K562 (cell line): Measurements from ENCODE around the gene ADSS1. TPM values are rescaled to one million over a fixed set of nuclear protein-coding genes. Genes with fewer than 3 reads are reported as not detected.

ENCODE experiments used
- ATAC-seq: fragments of 200-7000 bp; cut with Tn5 transposase; 3 replicates; pipeline ENCODE4 v1.9.1; 2020; ENCODE audit warnings: moderate library complexity
- BruUV-seq: library from RNA; stranded (reverse); fragments of 400-500 nt; replicated peaks from 2 replicates; lab custom pipeline; 2021; lab: Mats Ljungman, UMichigan
- CTCF ChIA-PET: fragments of 300-600 bp; formaldehyde crosslinking; extraction: SDS; loops from one replicate; lab custom pipeline; 2021; ENCODE audit warnings: low intra/inter-chr PET ratio; lab: Yijun Ruan, JAX
- POLR2A ChIA-PET: fragments of 300-600, 350-650 bp; sonication (Branson Sonifier 250); formaldehyde crosslinking; extraction: SDS; loops from one replicate; lab custom pipeline; 2021; ENCODE audit warnings: antibody characterized with exemption, inconsistent platforms; lab: Yijun Ruan, JAX
- DNase-seq, 4 experiments: peaks; one replicate each; pipeline versions ENCODE4 v3.0.0 to v3.0.0-alpha.2; 2011 to 2018; ENCODE audit warnings: low spot score in 3 of 4, mixed read lengths in 3 of 4; ENCODE audit errors: extremely low read depth in 1 of 4
- FAIRE-seq: peaks from 2 replicates; lab custom pipeline; 2011; peaks lifted over from hg19 to GRCh38; lab: Jason Lieb, UNC
- H2AFZ ChIP-seq: 2 replicates; pipeline ENCODE4 v1.6.0; 2011; ENCODE audit warnings: low read depth, low read length, control low read depth, inconsistent platforms
- H3K27ac ChIP-seq: fragments of 200-600 bp; 3 replicates; pipeline ENCODE4 v1.8.0; 2011; ENCODE audit warnings: low read depth, mild to moderate bottlenecking, control low read depth, inconsistent platforms, low read length, moderate library complexity, mixed read lengths; ENCODE audit errors: extremely low read depth
- H3K27me3 ChIP-seq, 2 experiments: fragments of 300-600 bp in 1 of 2; 2 replicates in 1 of 2; 3 replicates in 1 of 2; pipeline versions ENCODE4 v1.6.0 to v1.8.0; 2011; ENCODE audit warnings: inconsistent platforms in 2 of 2, low read length in 2 of 2, mild to moderate bottlenecking in 1 of 2, mixed read lengths in 1 of 2, moderate library complexity in 1 of 2; ENCODE audit not compliant: control insufficient read depth in 2 of 2, insufficient read depth in 2 of 2
- H3K36me3 ChIP-seq: fragments of 300-600 bp; 3 replicates; pipeline ENCODE4 v1.8.0; 2011; ENCODE audit warnings: mild to moderate bottlenecking, low read length, inconsistent platforms; ENCODE audit not compliant: control insufficient read depth, insufficient read depth
- H3K4me1 ChIP-seq, 2 experiments: fragments of 200-600 bp in 1 of 2; replicated peaks in 1 of 2; 2 replicates in 1 of 2; 3 replicates in 1 of 2; pipeline versions ENCODE4 v1.5.1 to v1.8.0; 2011; ENCODE audit warnings: inconsistent platforms in 2 of 2, low read length in 2 of 2, mild to moderate bottlenecking in 1 of 2, mixed read lengths in 1 of 2, moderate library complexity in 1 of 2; ENCODE audit not compliant: control insufficient read depth in 2 of 2, insufficient read depth in 2 of 2
- H3K4me2 ChIP-seq: 2 replicates; pipeline ENCODE4 v1.6.1; 2011; ENCODE audit warnings: low read length, control low read depth, inconsistent platforms, mixed read lengths; ENCODE audit not compliant: insufficient read depth
- H3K4me3 ChIP-seq: fragments of 200-600 bp; sonication (generic), shearing (Covaris generic); 2 replicates; pipeline ENCODE4 v1.5.1; 2016; ENCODE audit warnings: control low read depth, inconsistent platforms
- H3K79me2 ChIP-seq: fragments of 200-600 bp; 3 replicates; pipeline ENCODE4 v1.8.0; 2011; ENCODE audit warnings: low read length, inconsistent platforms; ENCODE audit not compliant: control insufficient read depth, insufficient read depth
- H3K9ac ChIP-seq, 2 experiments: 2 replicates each; pipeline versions ENCODE4 v1.6.0 to v1.6.1; 2011; ENCODE audit warnings: low read depth in 2 of 2, low read length in 2 of 2, control low read depth in 1 of 2, inconsistent platforms in 1 of 2, mild to moderate bottlenecking in 1 of 2, mixed read lengths in 1 of 2; ENCODE audit not compliant: insufficient read depth in 1 of 2
- H3K9me1 ChIP-seq: one replicate; pipeline ENCODE4 v1.6.0; 2011; ENCODE audit warnings: inconsistent platforms, mild to moderate bottlenecking, low read length, moderate library complexity; ENCODE audit not compliant: control insufficient read depth, insufficient read depth
- H3K9me3 ChIP-seq: replicated peaks from 2 replicates; pipeline ENCODE4 v1.5.1; 2011; ENCODE audit warnings: low read depth, low read length, inconsistent platforms; ENCODE audit not compliant: control insufficient read depth, insufficient read depth
- H4K20me1 ChIP-seq: replicated peaks from 2 replicates; pipeline ENCODE4 v1.6.1; 2011; ENCODE audit warnings: low read length, inconsistent platforms, mixed read lengths; ENCODE audit not compliant: control insufficient read depth, insufficient read depth
- CHD2 ChIP-seq: IDR thresholded peaks from 2 replicates; pipeline ENCODE4 v1.6.1; 2011; ENCODE audit warnings: low read depth, low read length
- DMBX1 ChIP-seq: fragments of 250-450 bp; sonication (Bioruptor Pico); IDR thresholded peaks from 2 replicates; pipeline ENCODE4 v1.8.0; 2022; ENCODE audit warnings: inconsistent platforms, mild to moderate bottlenecking, moderate library complexity, borderline replicate concordance
- EP300 ChIP-seq: IDR thresholded peaks from 2 replicates; pipeline ENCODE4 v1.6.1; 2012; ENCODE audit warnings: low read length, improper control_type of control experiment
- KAT8 ChIP-seq: fragments of 450-650 bp; IDR thresholded peaks from 2 replicates; pipeline ENCODE4 v1.6.1; 2016; ENCODE audit warnings: low read depth, mild to moderate bottlenecking
- POLR2A ChIP-seq: fragments of 450-650 bp; conservative IDR thresholded peaks from 2 replicates; pipeline ENCODE4 v1.6.1; 2016
- POLR2B ChIP-seq: fragments of 450-650 bp; IDR thresholded peaks from 2 replicates; pipeline ENCODE4 v1.6.1; 2018; ENCODE audit warnings: low read depth; ENCODE audit not compliant: partially characterized antibody
- SMAD1 ChIP-seq: fragments of 150-350 bp; IDR thresholded peaks from 2 replicates; pipeline ENCODE4 v1.6.1; 2014; ENCODE audit warnings: low read length, low read depth; ENCODE audit not compliant: partially characterized antibody
- ZFP36 ChIP-seq: fragments of 150-350 bp; IDR thresholded peaks from 2 replicates; pipeline ENCODE4 v1.6.1; 2018; ENCODE audit warnings: low read length, low read depth; ENCODE audit not compliant: partially characterized antibody
- WGBS: fragments of 100-300 bp; shearing (Covaris generic); methylation state at CpG from one replicate; pipeline ENCODE4 v1.1.6; 2016; ENCODE audit warnings: low coverage, mixed read lengths; ENCODE audit not compliant: insufficient coverage; ENCODE audit errors: missing lambda C conversion rate; 5-methylcytosine and 5-hydroxymethylcytosine counted together
- in situ Hi-C: fragments of 300-500 bp; cut with MboI; formaldehyde crosslinking; loops from 4 replicates; pipeline ENCODE4 v1.15.0; 2018; ENCODE audit warnings: inconsistent platforms, mixed read lengths
- intact Hi-C: fragments of 100-400 bp; cut with micrococcal nuclease; formaldehyde crosslinking; loops from 2 replicates; pipeline ENCODE4 v1.14.2; 2022
- polyA plus RNA-seq, 8 experiments: library from polyadenylated mRNA; depleted of rRNA in 4 of 8; stranded (reverse) in 5 of 8; unstranded in 3 of 8; fragments of >200 nt; fragmentation: Nextera tagmentation in 2 of 8; fragmentation: Illumina TruSeq in 1 of 8; extraction: Ambion mirVana in 2 of 8; extraction: Trizol in 1 of 8; gene quantifications; 2 replicates each; pipeline versions ENCODE4 v1.2.1 to v1.2.3, GENCODE V29; 2011 to 2014; ENCODE audit warnings: inconsistent platforms in 1 of 8, missing spikeins in 1 of 8
- total RNA-seq, 7 experiments: library from RNA; depleted of rRNA in 6 of 7; stranded (reverse); fragments of >200 nt in 6 of 7; fragmentation: Illumina TruSeq in 2 of 7; extraction: Trizol in 2 of 7; gene quantifications; 2 replicates each; pipeline versions ENCODE4 v1.2.1 to v1.2.3, GENCODE V29; 2011 to 2021; ENCODE audit warnings: low replicate concordance in 1 of 7
- TF ChIP-seq, protein P1 (sequence below): fragments of 450-650 bp; IDR thresholded peaks from 2 replicates; pipeline ENCODE4 v1.6.1; 2016; ENCODE audit warnings: low read depth
- TF ChIP-seq, protein P2 (sequence below): fragments of 250-450 bp; sonication (Bioruptor Pico); IDR thresholded peaks from 2 replicates; pipeline ENCODE4 v1.5.0; 2021
- TF ChIP-seq, protein P3 (sequence below): sonication (generic); formaldehyde crosslinking; IDR thresholded peaks from 2 replicates; pipeline ENCODE4 v1.8.0; 2022; ENCODE audit warnings: mild to moderate bottlenecking, missing genetic modification reagents

Gene ADSS1
- total and polyA plus RNA-seq, 9 of the 15 experiments (the other 6 are each of a cell fraction or from before 2014, with no cell fraction given), result 0.53 to 5.9 (median 3.9) TPM

DNA sequence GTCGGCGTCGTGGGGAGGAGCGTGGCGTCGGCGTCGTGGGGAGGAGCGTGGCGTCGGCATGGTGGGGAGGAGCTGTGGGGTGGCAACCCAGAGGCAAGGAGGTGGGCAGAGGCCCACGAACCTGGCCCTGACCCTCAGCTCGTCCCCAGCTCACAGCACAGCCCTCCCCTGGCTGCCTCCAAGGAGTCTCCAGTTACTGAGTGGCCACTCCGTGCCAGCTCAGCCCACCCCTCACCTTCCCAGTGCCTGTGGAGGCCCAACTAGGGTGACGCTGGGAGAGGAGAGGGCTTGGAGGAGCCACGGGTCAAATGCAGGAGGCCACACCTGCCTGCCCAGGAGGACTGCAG is 5.8 kb downstream of the ADSS1 start:
- ATAC-seq (peak; percentile 64), FAIRE-seq (no peak), DNase-seq (peak; percentile 71 to 84 (median 80))
- intact Hi-C loops (no loop called here), in situ Hi-C loops (no loop called here)
- whole genome bisulfite sequencing, result 0% methylated on average over 2 of the region's 16 CpGs
- Histone ChIP-seq H3K79me2 (peaks cover 10% of the 10 kb centered on the region), H3K9ac (peak overlapping the region; percentile 79 to 90), H3K4me1 (peaks cover 15 to 90% of the 10 kb centered on the region in 2 experiments), H3K9me1 (peaks cover 4% of the 10 kb centered on the region), H4K20me1 (no peaks in the 10 kb centered on the region; the same call in 1 of the 2 replicates), H3K4me2 (peak overlapping the region; percentile 84), H3K9me3 (no peaks in the 10 kb centered on the region), H3K36me3 (no peaks in the 10 kb centered on the region), H3K27me3 (no peaks in the 10 kb centered on the region), H3K4me3 (peak overlapping the region; percentile 40), H3K27ac (peak overlapping the region; percentile 85), H2AFZ (peak overlapping the region; percentile 91)
- BruUV-seq, result no TSS peak
- POLR2A ChIA-PET, result no interaction called here
- CTCF ChIA-PET, result no interaction called here
- TF ChIP-seq, protein P1, sequence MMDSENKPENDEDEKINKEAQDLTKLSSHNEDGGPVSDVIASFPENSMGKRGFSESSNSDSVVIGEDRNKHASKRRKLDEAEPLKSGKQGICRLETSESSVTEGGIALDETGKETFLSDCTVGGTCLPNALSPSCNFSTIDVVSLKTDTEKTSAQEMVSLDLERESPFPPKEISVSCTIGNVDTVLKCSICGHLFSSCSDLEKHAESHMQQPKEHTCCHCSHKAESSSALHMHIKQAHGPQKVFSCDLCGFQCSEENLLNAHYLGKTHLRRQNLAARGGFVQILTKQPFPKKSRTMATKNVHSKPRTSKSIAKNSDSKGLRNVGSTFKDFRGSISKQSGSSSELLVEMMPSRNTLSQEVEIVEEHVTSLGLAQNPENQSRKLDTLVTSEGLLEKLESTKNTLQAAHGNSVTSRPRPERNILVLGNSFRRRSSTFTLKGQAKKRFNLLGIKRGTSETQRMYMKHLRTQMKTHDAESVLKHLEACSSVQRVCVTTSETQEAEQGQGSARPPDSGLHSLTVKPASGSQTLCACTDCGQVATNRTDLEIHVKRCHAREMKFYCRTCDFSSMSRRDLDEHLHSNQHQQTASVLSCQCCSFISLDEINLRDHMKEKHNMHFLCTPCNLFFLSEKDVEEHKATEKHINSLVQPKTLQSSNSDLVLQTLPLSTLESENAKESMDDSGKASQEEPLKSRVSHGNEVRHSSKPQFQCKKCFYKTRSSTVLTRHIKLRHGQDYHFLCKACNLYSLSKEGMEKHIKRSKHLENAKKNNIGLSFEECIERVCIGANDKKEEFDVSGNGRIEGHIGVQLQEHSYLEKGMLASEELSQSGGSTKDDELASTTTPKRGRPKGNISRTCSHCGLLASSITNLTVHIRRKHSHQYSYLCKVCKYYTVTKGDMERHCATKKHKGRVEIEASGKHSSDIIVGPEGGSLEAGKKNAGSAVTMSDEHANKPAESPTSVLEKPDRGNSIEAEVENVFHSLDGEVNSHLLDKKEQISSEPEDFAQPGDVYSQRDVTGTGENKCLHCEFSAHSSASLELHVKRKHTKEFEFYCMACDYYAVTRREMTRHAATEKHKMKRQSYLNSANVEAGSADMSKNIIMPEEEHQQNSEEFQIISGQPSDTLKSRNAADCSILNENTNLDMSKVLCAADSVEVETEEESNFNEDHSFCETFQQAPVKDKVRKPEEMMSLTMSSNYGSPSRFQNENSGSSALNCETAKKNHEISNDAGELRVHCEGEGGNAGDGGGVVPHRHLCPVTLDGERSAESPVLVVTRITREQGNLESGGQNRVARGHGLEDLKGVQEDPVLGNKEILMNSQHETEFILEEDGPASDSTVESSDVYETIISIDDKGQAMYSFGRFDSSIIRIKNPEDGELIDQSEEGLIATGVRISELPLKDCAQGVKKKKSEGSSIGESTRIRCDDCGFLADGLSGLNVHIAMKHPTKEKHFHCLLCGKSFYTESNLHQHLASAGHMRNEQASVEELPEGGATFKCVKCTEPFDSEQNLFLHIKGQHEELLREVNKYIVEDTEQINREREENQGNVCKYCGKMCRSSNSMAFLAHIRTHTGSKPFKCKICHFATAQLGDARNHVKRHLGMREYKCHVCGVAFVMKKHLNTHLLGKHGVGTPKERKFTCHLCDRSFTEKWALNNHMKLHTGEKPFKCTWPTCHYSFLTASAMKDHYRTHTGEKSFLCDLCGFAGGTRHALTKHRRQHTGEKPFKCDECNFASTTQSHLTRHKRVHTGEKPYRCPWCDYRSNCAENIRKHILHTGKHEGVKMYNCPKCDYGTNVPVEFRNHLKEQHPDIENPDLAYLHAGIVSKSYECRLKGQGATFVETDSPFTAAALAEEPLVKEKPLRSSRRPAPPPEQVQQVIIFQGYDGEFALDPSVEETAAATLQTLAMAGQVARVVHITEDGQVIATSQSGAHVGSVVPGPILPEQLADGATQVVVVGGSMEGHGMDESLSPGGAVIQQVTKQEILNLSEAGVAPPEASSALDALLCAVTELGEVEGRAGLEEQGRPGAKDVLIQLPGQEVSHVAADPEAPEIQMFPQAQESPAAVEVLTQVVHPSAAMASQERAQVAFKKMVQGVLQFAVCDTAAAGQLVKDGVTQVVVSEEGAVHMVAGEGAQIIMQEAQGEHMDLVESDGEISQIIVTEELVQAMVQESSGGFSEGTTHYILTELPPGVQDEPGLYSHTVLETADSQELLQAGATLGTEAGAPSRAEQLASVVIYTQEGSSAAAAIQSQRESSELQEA, result no peak
- TF ChIP-seq SMAD1 (no peak), CHD2 (no peak), POLR2B (peak; percentile 28), POLR2A (peak; percentile 51), ZFP36 (no peak), DMBX1 (CRISPR knock-in tag) (no peak), KAT8 (no peak), EP300 (no peak)
- TF ChIP-seq, protein P2, sequence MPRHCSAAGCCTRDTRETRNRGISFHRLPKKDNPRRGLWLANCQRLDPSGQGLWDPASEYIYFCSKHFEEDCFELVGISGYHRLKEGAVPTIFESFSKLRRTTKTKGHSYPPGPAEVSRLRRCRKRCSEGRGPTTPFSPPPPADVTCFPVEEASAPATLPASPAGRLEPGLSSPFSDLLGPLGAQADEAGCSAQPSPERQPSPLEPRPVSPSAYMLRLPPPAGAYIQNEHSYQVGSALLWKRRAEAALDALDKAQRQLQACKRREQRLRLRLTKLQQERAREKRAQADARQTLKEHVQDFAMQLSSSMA, result 0 out of 2 replicates have a peak, but pooled peaks have one; percentile 40
- TF ChIP-seq, protein P3, sequence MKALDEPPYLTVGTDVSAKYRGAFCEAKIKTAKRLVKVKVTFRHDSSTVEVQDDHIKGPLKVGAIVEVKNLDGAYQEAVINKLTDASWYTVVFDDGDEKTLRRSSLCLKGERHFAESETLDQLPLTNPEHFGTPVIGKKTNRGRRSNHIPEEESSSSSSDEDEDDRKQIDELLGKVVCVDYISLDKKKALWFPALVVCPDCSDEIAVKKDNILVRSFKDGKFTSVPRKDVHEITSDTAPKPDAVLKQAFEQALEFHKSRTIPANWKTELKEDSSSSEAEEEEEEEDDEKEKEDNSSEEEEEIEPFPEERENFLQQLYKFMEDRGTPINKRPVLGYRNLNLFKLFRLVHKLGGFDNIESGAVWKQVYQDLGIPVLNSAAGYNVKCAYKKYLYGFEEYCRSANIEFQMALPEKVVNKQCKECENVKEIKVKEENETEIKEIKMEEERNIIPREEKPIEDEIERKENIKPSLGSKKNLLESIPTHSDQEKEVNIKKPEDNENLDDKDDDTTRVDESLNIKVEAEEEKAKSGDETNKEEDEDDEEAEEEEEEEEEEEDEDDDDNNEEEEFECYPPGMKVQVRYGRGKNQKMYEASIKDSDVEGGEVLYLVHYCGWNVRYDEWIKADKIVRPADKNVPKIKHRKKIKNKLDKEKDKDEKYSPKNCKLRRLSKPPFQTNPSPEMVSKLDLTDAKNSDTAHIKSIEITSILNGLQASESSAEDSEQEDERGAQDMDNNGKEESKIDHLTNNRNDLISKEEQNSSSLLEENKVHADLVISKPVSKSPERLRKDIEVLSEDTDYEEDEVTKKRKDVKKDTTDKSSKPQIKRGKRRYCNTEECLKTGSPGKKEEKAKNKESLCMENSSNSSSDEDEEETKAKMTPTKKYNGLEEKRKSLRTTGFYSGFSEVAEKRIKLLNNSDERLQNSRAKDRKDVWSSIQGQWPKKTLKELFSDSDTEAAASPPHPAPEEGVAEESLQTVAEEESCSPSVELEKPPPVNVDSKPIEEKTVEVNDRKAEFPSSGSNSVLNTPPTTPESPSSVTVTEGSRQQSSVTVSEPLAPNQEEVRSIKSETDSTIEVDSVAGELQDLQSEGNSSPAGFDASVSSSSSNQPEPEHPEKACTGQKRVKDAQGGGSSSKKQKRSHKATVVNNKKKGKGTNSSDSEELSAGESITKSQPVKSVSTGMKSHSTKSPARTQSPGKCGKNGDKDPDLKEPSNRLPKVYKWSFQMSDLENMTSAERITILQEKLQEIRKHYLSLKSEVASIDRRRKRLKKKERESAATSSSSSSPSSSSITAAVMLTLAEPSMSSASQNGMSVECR (CRISPR knock-in tag), result peak; percentile 38; the same call in 1 of the 2 replicates
